Activated naive CD8-positive, alpha-beta T cell treated with anti-CD3 and anti-CD28 coated beads for 36 hours (primary cell): ENCODE data around the gene SLC1A1. TPM values are rescaled to one million over a fixed set of nuclear protein-coding genes. Genes with fewer than 3 reads are reported as not detected.

ENCODE experiments used
- DNase-seq: peaks from one replicate; pipeline ENCODE4 v3.0.0; 2021
- H3K27ac Mint-ChIP-seq: one replicate; pipeline ENCODE4 v1.8.0; 2022; ENCODE audit warnings: mild to moderate bottlenecking, moderate library complexity, mixed read lengths
- H3K27me3 Mint-ChIP-seq: one replicate; pipeline ENCODE4 v1.8.0; 2022; ENCODE audit warnings: mild to moderate bottlenecking, mixed read lengths
- H3K36me3 Mint-ChIP-seq: one replicate; pipeline ENCODE4 v1.8.0; 2021; ENCODE audit warnings: mild to moderate bottlenecking, mixed read lengths
- H3K4me1 Mint-ChIP-seq: one replicate; pipeline ENCODE4 v1.8.0; 2021; ENCODE audit warnings: mixed read lengths
- H3K4me3 Mint-ChIP-seq: one replicate; pipeline ENCODE4 v1.8.0; 2022; ENCODE audit warnings: mild to moderate bottlenecking, moderate library complexity, mixed read lengths
- H3K9me3 Mint-ChIP-seq: one replicate; pipeline ENCODE4 v1.8.0; 2022; ENCODE audit warnings: mixed read lengths
- total RNA-seq, 2 experiments: library from RNA; stranded (reverse); gene quantifications; one replicate each; pipeline ENCODE4 v1.2.3, GENCODE V29; 2021

SLC1A1 gene
- total RNA-seq, 2 experiments from 2014 or later = 0.10 to 0.23 TPM

GRCh38 chr9:4573176-4573575, 82.9 kb downstream of the SLC1A1 start:
- DNase-seq = no peak
- H3K36me3 Mint-ChIP-seq = no peaks in the 10 kb centered on the region
- peaks cover 19% of the 10 kb centered on the region for H3K4me1 Mint-ChIP-seq
- no peak overlapping the region for H3K4me3 Mint-ChIP-seq
- H3K27me3 Mint-ChIP-seq = no peaks in the 10 kb centered on the region
- no peak overlapping the region for H3K27ac Mint-ChIP-seq
- H3K9me3 Mint-ChIP-seq = no peaks in the 10 kb centered on the region

GRCh38 chr9:4573634-4574389, 83.5 kb downstream of the SLC1A1 start:
- H3K4me1 Mint-ChIP-seq = peaks cover 19% of the 10 kb centered on the region
- no peaks in the 10 kb centered on the region for H3K36me3 Mint-ChIP-seq
- H3K4me3 Mint-ChIP-seq = no peak overlapping the region
- H3K27ac Mint-ChIP-seq = no peak overlapping the region
- H3K27me3 Mint-ChIP-seq = no peaks in the 10 kb centered on the region
- no peaks in the 10 kb centered on the region for H3K9me3 Mint-ChIP-seq
- DNase-seq = no peak

- peaks cover 19% of the 10 kb centered on the region for H3K4me1 Mint-ChIP-seq
- H3K9me3 Mint-ChIP-seq = no peaks in the 10 kb centered on the region
- H3K36me3 Mint-ChIP-seq = no peaks in the 10 kb centered on the region
- no peak overlapping the region for H3K27ac Mint-ChIP-seq
- H3K27me3 Mint-ChIP-seq = no peaks in the 10 kb centered on the region
- DNase-seq = no peak
- H3K4me3 Mint-ChIP-seq = no peak overlapping the region
These were observed 84.5 kb downstream of the SLC1A1 start for GRCh38 chr9:4574657-4575243.

GRCh38 chr9:4575997-4576396, 85.7 kb downstream of the SLC1A1 start:
- no peaks in the 10 kb centered on the region for H3K36me3 Mint-ChIP-seq
- peaks cover 19% of the 10 kb centered on the region for H3K4me1 Mint-ChIP-seq
- H3K27me3 Mint-ChIP-seq = no peaks in the 10 kb centered on the region
- no peaks in the 10 kb centered on the region for H3K9me3 Mint-ChIP-seq
- H3K27ac Mint-ChIP-seq = no peak overlapping the region
- no peak overlapping the region for H3K4me3 Mint-ChIP-seq
- DNase-seq = no peak

- peaks cover 19% of the 10 kb centered on the region for H3K4me1 Mint-ChIP-seq
- H3K27ac Mint-ChIP-seq = no peak overlapping the region
- no peak overlapping the region for H3K4me3 Mint-ChIP-seq
- no peaks in the 10 kb centered on the region for H3K36me3 Mint-ChIP-seq
- no peak for DNase-seq
- H3K27me3 Mint-ChIP-seq = no peaks in the 10 kb centered on the region
- H3K9me3 Mint-ChIP-seq = no peaks in the 10 kb centered on the region
These were observed 86.2 kb downstream of the SLC1A1 start for GRCh38 chr9:4576448-4576847.

- no peak overlapping the region for H3K4me3 Mint-ChIP-seq
- no peaks in the 10 kb centered on the region for H3K9me3 Mint-ChIP-seq
- H3K27ac Mint-ChIP-seq = no peak overlapping the region
- no peak for DNase-seq
- no peaks in the 10 kb centered on the region for H3K27me3 Mint-ChIP-seq
- peaks cover 6% of the 10 kb centered on the region for H3K4me1 Mint-ChIP-seq
- no peaks in the 10 kb centered on the region for H3K36me3 Mint-ChIP-seq
These were observed 88.7 kb downstream of the SLC1A1 start for GRCh38 chr9:4579001-4579400.

- no peak overlapping the region for H3K4me3 Mint-ChIP-seq
- no peaks in the 10 kb centered on the region for H3K36me3 Mint-ChIP-seq
- H3K9me3 Mint-ChIP-seq = no peaks in the 10 kb centered on the region
- no peaks in the 10 kb centered on the region for H3K27me3 Mint-ChIP-seq
- H3K4me1 Mint-ChIP-seq = no peaks in the 10 kb centered on the region
- no peak overlapping the region for H3K27ac Mint-ChIP-seq
- DNase-seq = no peak
These were observed 90.9 kb downstream of the SLC1A1 start for GRCh38 chr9:4581035-4581760.

GRCh38 chr9:4581861-4582565, 91.7 kb downstream of the SLC1A1 start:
- Mint-ChIP-seq H3K27ac (no peak overlapping the region), H3K27me3 (no peaks in the 10 kb centered on the region), H3K36me3 (no peaks in the 10 kb centered on the region), H3K9me3 (no peaks in the 10 kb centered on the region), H3K4me1 (no peaks in the 10 kb centered on the region), H3K4me3 (no peak overlapping the region)
- DNase-seq = no peak

- no peaks in the 10 kb centered on the region for H3K4me1 Mint-ChIP-seq
- H3K36me3 Mint-ChIP-seq = no peaks in the 10 kb centered on the region
- H3K27me3 Mint-ChIP-seq = no peaks in the 10 kb centered on the region
- no peak overlapping the region for H3K27ac Mint-ChIP-seq
- H3K9me3 Mint-ChIP-seq = no peaks in the 10 kb centered on the region
- DNase-seq = no peak
- H3K4me3 Mint-ChIP-seq = no peak overlapping the region
These were observed 92.7 kb downstream of the SLC1A1 start for GRCh38 chr9:4583001-4583400.

GRCh38 chr9:4584636-4585035, 94.4 kb downstream of the SLC1A1 start:
- no peak for DNase-seq

GRCh38 chr9:4585135-4585534, 94.9 kb downstream of the SLC1A1 start:
- Mint-ChIP-seq H3K9me3 (no peaks in the 10 kb centered on the region), H3K27ac (no peak overlapping the region), H3K36me3 (no peaks in the 10 kb centered on the region), H3K27me3 (no peaks in the 10 kb centered on the region), H3K4me1 (peaks cover 2% of the 10 kb centered on the region), H3K4me3 (no peak overlapping the region)
- DNase-seq = no peak

More at GRCh38 chr9:4584636-4585035, 94.4 kb downstream of the SLC1A1 start:
- Mint-ChIP-seq H3K9me3 (no peaks in the 10 kb centered on the region), H3K4me3 (no peak overlapping the region), H3K27ac (no peak overlapping the region), H3K36me3 (no peaks in the 10 kb centered on the region), H3K4me1 (peaks cover 2% of the 10 kb centered on the region), H3K27me3 (no peaks in the 10 kb centered on the region)

- H3K9me3 Mint-ChIP-seq = no peaks in the 10 kb centered on the region
- no peaks in the 10 kb centered on the region for H3K36me3 Mint-ChIP-seq
- no peaks in the 10 kb centered on the region for H3K27me3 Mint-ChIP-seq
- H3K4me3 Mint-ChIP-seq = no peak overlapping the region
- peaks cover 2% of the 10 kb centered on the region for H3K4me1 Mint-ChIP-seq
- DNase-seq = no peak
- H3K27ac Mint-ChIP-seq = no peak overlapping the region
These were observed 98.5 kb downstream of the SLC1A1 start for GRCh38 chr9:4588721-4589120.

GRCh38 chr9:4590430-4591122, 100.3 kb downstream of the SLC1A1 start:
- no peaks in the 10 kb centered on the region for H3K27me3 Mint-ChIP-seq
- H3K36me3 Mint-ChIP-seq = no peaks in the 10 kb centered on the region
- no peak overlapping the region for H3K27ac Mint-ChIP-seq
- no peaks in the 10 kb centered on the region for H3K9me3 Mint-ChIP-seq
- no peak overlapping the region for H3K4me3 Mint-ChIP-seq
- peaks cover 11% of the 10 kb centered on the region for H3K4me1 Mint-ChIP-seq
- no peak for DNase-seq

GRCh38 chr9:4591123-4591500, 100.8 kb downstream of the SLC1A1 start:
- H3K36me3 Mint-ChIP-seq = no peaks in the 10 kb centered on the region
- no peaks in the 10 kb centered on the region for H3K27me3 Mint-ChIP-seq
- DNase-seq = no peak
- peaks cover 13% of the 10 kb centered on the region for H3K4me1 Mint-ChIP-seq
- H3K4me3 Mint-ChIP-seq = no peak overlapping the region
- H3K27ac Mint-ChIP-seq = no peak overlapping the region
- H3K9me3 Mint-ChIP-seq = no peaks in the 10 kb centered on the region

- Mint-ChIP-seq H3K9me3 (no peaks in the 10 kb centered on the region), H3K4me1 (peaks cover 21% of the 10 kb centered on the region), H3K4me3 (no peak overlapping the region), H3K27ac (no peak overlapping the region), H3K36me3 (no peaks in the 10 kb centered on the region), H3K27me3 (no peaks in the 10 kb centered on the region)
- DNase-seq = no peak
These were observed 102.0 kb downstream of the SLC1A1 start for GRCh38 chr9:4592295-4592694.
